Adipose tissue (tissue), 3 donors: ENCODE data around the gene PHF2. TPM values are rescaled to one million over a fixed set of nuclear protein-coding genes. Genes with fewer than 3 reads are reported as not detected.

ENCODE experiments used
- H3K27ac ChIP-seq: one replicate; pipeline ENCODE4 v1.5.1; 2013; ENCODE audit warnings: low read depth, low read length
- WGBS, 3 donors: extraction: QIAGEN DNeasy Blood & Tissue Kit; methylation state at CpG; one replicate each; pipeline ENCODE4 v1.1.7; 2013; 5-methylcytosine and 5-hydroxymethylcytosine counted together
- polyA plus RNA-seq, 3 donors: library from polyadenylated mRNA; stranded (reverse); fragments of 200-250 nt; gene quantifications; one replicate each; pipeline ENCODE4 v1.2.3, GENCODE V29; 2013
- donor health status: healthy with polysubstance abuse.
- donor health status: Bipolar disorder and iron deficiency.
- donor health status: healthy.

Gene PHF2
- polyA plus RNA-seq, 3 donors, result 9.5 to 25.1 (median 17.6) TPM

- WGBS, 3 donors, result 70 to 82% (median 78%) methylated on average over 15 to 16 of the region's 16 CpGs
- no peak overlapping the region for H3K27ac ChIP-seq
These were observed 121.9 kb downstream of the PHF2 start for GRCh38 chr9:93698140-93698908.

- 85 to 89% (median 85%) methylated on average over 3 of the region's 3 CpGs for WGBS, 3 donors
- H3K27ac ChIP-seq, result no peak overlapping the region
These were observed 123.3 kb downstream of the PHF2 start for GRCh38 chr9:93699650-93700049.

GRCh38 chr9:93701494-93702218 lies 125.3 kb downstream of the PHF2 start:
- no peak overlapping the region for H3K27ac ChIP-seq
- WGBS, 3 donors, result 80 to 88% (median 84%) methylated on average over 16 of the region's 16 CpGs

- 72 to 75% (median 73%) methylated on average over 7 of the region's 7 CpGs for WGBS, 3 donors
- H3K27ac ChIP-seq, result no peak overlapping the region
These were observed 125.9 kb downstream of the PHF2 start for GRCh38 chr9:93702261-93702660.

GRCh38 chr9:93708289-93708986 lies 132.1 kb downstream of the PHF2 start:
- WGBS, 3 donors, result 84 to 87% (median 86%) methylated on average over 8 of the region's 8 CpGs
- H3K27ac ChIP-seq, result no peak overlapping the region

GRCh38 chr9:93708987-93709302 lies 132.6 kb downstream of the PHF2 start:
- no peak overlapping the region for H3K27ac ChIP-seq
- WGBS, 3 donors, result 82 to 94% (median 83%) methylated on average over 1 to 2 of the region's 2 CpGs

GRCh38 chr9:93709600-93710369 lies 133.4 kb downstream of the PHF2 start:
- no peak overlapping the region for H3K27ac ChIP-seq
- WGBS, 3 donors, result 60 to 74% (median 64%) methylated on average over 2 of the region's 2 CpGs

GRCh38 chr9:93710370-93710723 lies 134.0 kb downstream of the PHF2 start:
- H3K27ac ChIP-seq, result no peak overlapping the region
- 83 to 89% (median 89%) methylated on average over 6 of the region's 6 CpGs for WGBS, 3 donors

GRCh38 chr9:93711002-93711401 lies 134.6 kb downstream of the PHF2 start:
- H3K27ac ChIP-seq, result no peak overlapping the region
- 71 to 92% (median 85%) methylated on average over 2 of the region's 2 CpGs for WGBS, 3 donors

GRCh38 chr9:93712896-93713295 lies 136.5 kb downstream of the PHF2 start:
- WGBS, 3 donors, result 74 to 82% (median 81%) methylated on average over 9 of the region's 9 CpGs
- H3K27ac ChIP-seq, result no peak overlapping the region

GRCh38 chr9:93713716-93714115 lies 137.3 kb downstream of the PHF2 start:
- WGBS, 3 donors, result 75 to 90% (median 87%) methylated on average over 4 of the region's 4 CpGs
- no peak overlapping the region for H3K27ac ChIP-seq

- WGBS, 3 donors, result 81 to 85% (median 84%) methylated on average over 13 of the region's 13 CpGs
- no peak overlapping the region for H3K27ac ChIP-seq
These were observed 145.1 kb downstream of the PHF2 start for GRCh38 chr9:93721417-93721965.

- 49 to 64% (median 50%) methylated on average over 4 of the region's 4 CpGs for WGBS, 3 donors
- H3K27ac ChIP-seq, result no peak overlapping the region
These were observed 148.5 kb downstream of the PHF2 start for GRCh38 chr9:93724852-93725251.

- WGBS, 3 donors, result 56 to 72% (median 59%) methylated on average over 6 of the region's 6 CpGs
- no peak overlapping the region for H3K27ac ChIP-seq
These were observed 149.0 kb downstream of the PHF2 start for GRCh38 chr9:93725382-93725781.

GRCh38 chr9:93726147-93726546 lies 149.8 kb downstream of the PHF2 start:
- WGBS, 3 donors, result 81 to 91% (median 85%) methylated on average over 7 of the region's 7 CpGs
- H3K27ac ChIP-seq, result no peak overlapping the region
